Ascending aorta (tissue), 2 donors: Measurements from ENCODE around the gene HAGH. TPM values are rescaled to one million over a fixed set of nuclear protein-coding genes. Genes with fewer than 3 reads are reported as not detected.

Experiments
- DNase-seq, 2 donors: peaks; one replicate each; pipeline ENCODE4 v3.0.0-alpha.2; 2019; ENCODE audit warnings: low spot score in 2 of 2
- H3K27ac ChIP-seq, 2 donors: fragments of 200-600 bp; sonication (generic); one replicate each; pipeline ENCODE4 v1.5.1; 2016 to 2017; ENCODE audit warnings: mild to moderate bottlenecking in 1 of 2
- H3K27me3 ChIP-seq: fragments of 200-600 bp; sonication (generic); one replicate; pipeline ENCODE4 v1.5.1; 2017
- H3K36me3 ChIP-seq, 2 donors: fragments of 200-600 bp; sonication (generic); one replicate each; pipeline ENCODE4 v1.5.1; 2016
- H3K4me1 ChIP-seq, 2 donors: fragments of 200-600 bp; sonication (generic); one replicate each; pipeline ENCODE4 v1.5.1; 2016 to 2017; ENCODE audit warnings: mild to moderate bottlenecking in 1 of 2
- H3K4me3 ChIP-seq, 2 donors: fragments of 200-600 bp; sonication (generic); one replicate each; pipeline ENCODE4 v1.5.1; 2016 to 2017; ENCODE audit warnings: mild to moderate bottlenecking in 1 of 2
- H3K9me3 ChIP-seq, 2 donors: fragments of 200-600 bp; sonication (generic); one replicate each; pipeline ENCODE4 v1.5.1; 2016
- CTCF ChIP-seq, 3 experiments: fragments of 200-600 bp in 2 of 3; fragments of 450-650 bp in 1 of 3; sonication (generic) in 2 of 3; IDR thresholded peaks; one replicate each; pipeline ENCODE4 v1.5.1; 2016 to 2019; ENCODE audit warnings: antibody characterized with exemption in 3 of 3, mild to moderate bottlenecking in 1 of 3, moderate library complexity in 1 of 3
- intact Hi-C: fragments of 100-400 bp; cut with DNase I; formaldehyde crosslinking; loops from one replicate; pipeline ENCODE4 v1.15.1; 2023
- total RNA-seq: library from RNA; depleted of rRNA; stranded (reverse); fragments of >200 nt; gene quantifications from one replicate; pipeline ENCODE4 v1.1.0, GENCODE V29; 2016

HAGH gene
- total RNA-seq, 1 donor from 2014 or later = 177 TPM

- Histone ChIP-seq H3K36me3 (peaks cover 44 to 52% of the 10 kb centered on the region in 2 donors), H3K27ac (no peak overlapping the region), H3K4me1 (peaks cover 11 to 21% of the 10 kb centered on the region in 2 donors), H3K27me3 (no peaks in the 10 kb centered on the region), H3K9me3 (no peaks in the 10 kb centered on the region), H3K4me3 (no peak overlapping the region)
- DNase-seq = no peak
- no peak for TF ChIP-seq CTCF (IDR thresholded peaks at IDR 0.05)
- intact Hi-C loops = no loop called here
These were observed 3.8 kb downstream of the HAGH start for GRCh38 chr16:1822801-1823200.

GRCh38 chr16:1821861-1822611 is 4.6 kb downstream of the HAGH start:
- Histone ChIP-seq H3K27me3 (no peaks in the 10 kb centered on the region), H3K27ac (no peak overlapping the region), H3K4me1 (peaks cover 9 to 17% of the 10 kb centered on the region in 2 donors), H3K4me3 (no peak overlapping the region), H3K36me3 (peaks cover 52 to 60% of the 10 kb centered on the region in 2 donors), H3K9me3 (no peaks in the 10 kb centered on the region)
- TF ChIP-seq CTCF (IDR thresholded peaks at IDR 0.05) = no peak
- DNase-seq = no peak
- intact Hi-C loops = no loop called here

GRCh38 chr16:1820946-1821290 is 5.7 kb downstream of the HAGH start:
- H3K27me3 ChIP-seq = no peaks in the 10 kb centered on the region
- TF ChIP-seq CTCF (IDR thresholded peaks at IDR 0.05) = no peak
- no peaks in the 10 kb centered on the region for H3K9me3 ChIP-seq
- H3K27ac ChIP-seq = no peak overlapping the region
- H3K4me1 ChIP-seq = peaks cover 8 to 17% of the 10 kb centered on the region in 2 donors
- H3K36me3 ChIP-seq = peaks cover 61 to 68% of the 10 kb centered on the region in 2 donors
- intact Hi-C loops = no loop called here
- no peak overlapping the region for H3K4me3 ChIP-seq
- no peak for DNase-seq

GRCh38 chr16:1820096-1820945 is 6.3 kb downstream of the HAGH start:
- H3K27ac ChIP-seq = no peak overlapping the region
- H3K27me3 ChIP-seq = no peaks in the 10 kb centered on the region
- no peak overlapping the region for H3K4me3 ChIP-seq
- peaks cover 2 to 11% of the 10 kb centered on the region in 2 donors for H3K4me1 ChIP-seq
- H3K36me3 ChIP-seq = peaks cover 61 to 71% of the 10 kb centered on the region in 2 donors
- DNase-seq = no peak
- intact Hi-C loops = no loop called here
- no peak for TF ChIP-seq CTCF (IDR thresholded peaks at IDR 0.05)
- no peaks in the 10 kb centered on the region for H3K9me3 ChIP-seq

GRCh38 chr16:1819611-1820010 is 7.0 kb downstream of the HAGH start:
- H3K9me3 ChIP-seq = no peaks in the 10 kb centered on the region
- TF ChIP-seq CTCF (IDR thresholded peaks at IDR 0.05) = no peak
- peaks cover 61 to 72% of the 10 kb centered on the region in 2 donors for H3K36me3 ChIP-seq
- DNase-seq = no peak
- peaks cover 0 to 5% of the 10 kb centered on the region in 2 donors for H3K4me1 ChIP-seq
- no peak overlapping the region for H3K27ac ChIP-seq
- no peak overlapping the region for H3K4me3 ChIP-seq
- no peaks in the 10 kb centered on the region for H3K27me3 ChIP-seq
- intact Hi-C loops = no loop called here
